ENCODE data around the gene RPS27. TPM values are rescaled to one million over a fixed set of nuclear protein-coding genes. Genes with fewer than 3 reads are reported as not detected.

RPS27 gene
- total and polyA plus RNA-seq, 2 of the 13 experiments (the other 11 are each of a cell fraction or from before 2014, with no cell fraction given) = 3,737 to 9,964 TPM

- no peak for TF ChIP-seq GMEB2 (CRISPR knock-in tag; IDR thresholded peaks at IDR 0.05; ENCODE audit: low read depth)
- peak; percentile 61; the same call in 1 of the 2 replicates for TF ChIP-seq MIER3 (CRISPR knock-in tag; IDR thresholded peaks at IDR 0.05; ENCODE audit: borderline replicate concordance)
- TF ChIP-seq ZSCAN21 (CRISPR knock-in tag; IDR thresholded peaks at IDR 0.05; ENCODE audit: borderline replicate concordance) = no peak
- TF ChIP-seq GPN1 (CRISPR knock-in tag; IDR thresholded peaks at IDR 0.05; ENCODE audit: borderline replicate concordance) = no peak
- no peak for TF ChIP-seq ZBTB37 (CRISPR knock-in tag; IDR thresholded peaks at IDR 0.05)
- TF ChIP-seq ETV5 (CRISPR knock-in tag; IDR thresholded peaks at IDR 0.05; ENCODE audit: borderline replicate concordance) = 0 out of 2 replicates have a peak, but pooled peaks have one; percentile 11
- TF ChIP-seq ERF (CRISPR knock-in tag; IDR thresholded peaks at IDR 0.05) = 0 out of 2 replicates have a peak, but pooled peaks have one; percentile 22
- TF ChIP-seq RNF219 (CRISPR knock-in tag; IDR thresholded peaks at IDR 0.05) = no peak
- peak; percentile 19; the same call in 1 of the 2 replicates for TF ChIP-seq ZSCAN9 (CRISPR knock-in tag; IDR thresholded peaks at IDR 0.05; ENCODE audit: borderline replicate concordance)
- TF ChIP-seq ZNF556 (CRISPR knock-in tag; IDR thresholded peaks at IDR 0.05; ENCODE audit: borderline replicate concordance) = peak; percentile 49; the same call in 1 of the 2 replicates
- TF ChIP-seq GATAD2A (CRISPR knock-in tag; IDR thresholded peaks at IDR 0.05) = peak; percentile 82
- TF ChIP-seq FUBP1 (CRISPR knock-in tag; IDR thresholded peaks at IDR 0.05; ENCODE audit: borderline replicate concordance) = no peak
- peak; percentile 63; the same call in 1 of the 2 replicates for TF ChIP-seq HDAC2 (CRISPR knock-in tag; IDR thresholded peaks at IDR 0.05)
- TF ChIP-seq FOXK2 (IDR thresholded peaks at IDR 0.05) = peak; percentile 86; the same call in 1 of the 2 replicates
- no peak for TF ChIP-seq AFF4 (CRISPR knock-in tag; IDR thresholded peaks at IDR 0.05)
- 0 out of 2 replicates have a peak, but pooled peaks have one; percentile 28 for TF ChIP-seq TGIF2 (CRISPR knock-in tag; IDR thresholded peaks at IDR 0.05)
- 0 out of 2 replicates have a peak, but pooled peaks have one; percentile 27 for TF ChIP-seq ZMYM3 (CRISPR knock-in tag; IDR thresholded peaks at IDR 0.05)
- peak; percentile 78; the same call in 1 of the 2 replicates for TF ChIP-seq SIN3A (IDR thresholded peaks at IDR 0.05; ENCODE audit: borderline replicate concordance, low read depth, low read length)
- TF ChIP-seq SMYD3 (CRISPR knock-in tag; IDR thresholded peaks at IDR 0.05) = no peak
Measured at GRCh38 chr1:153953859-153954365, 36.6 kb upstream of the RPS27 start (continued).
